ENCODE results near the gene SLC22A4.

Gene SLC22A4

GRCh38 chr5:132261881-132262845, 32.0 kb upstream of the SLC22A4 start:
- in situ Hi-C loops (cut with MboI; ENCODE audit: low sequenced_read_pairs): no loop called here

GRCh38 chr5:132262882-132263547, 31.2 kb upstream of the SLC22A4 start:
- in situ Hi-C loops (cut with MboI; ENCODE audit: low sequenced_read_pairs): no loop called here

- in situ Hi-C loops (cut with MboI; ENCODE audit: low sequenced_read_pairs): no loop called here
These were observed 30.5 kb upstream of the SLC22A4 start for GRCh38 chr5:132263548-132264261.

GRCh38 chr5:132264546-132265335, 29.5 kb upstream of the SLC22A4 start:
- in situ Hi-C loops (cut with MboI; ENCODE audit: low sequenced_read_pairs): no loop called here

GRCh38 chr5:132265336-132266030, 28.7 kb upstream of the SLC22A4 start:
- in situ Hi-C loops (cut with MboI; ENCODE audit: low sequenced_read_pairs): no loop called here

- in situ Hi-C loops (cut with MboI; ENCODE audit: low sequenced_read_pairs): no loop called here
These were observed 28.0 kb upstream of the SLC22A4 start for GRCh38 chr5:132266031-132266835.

GRCh38 chr5:132266836-132267160, 27.4 kb upstream of the SLC22A4 start:
- in situ Hi-C loops (cut with MboI; ENCODE audit: low sequenced_read_pairs): no loop called here

- in situ Hi-C loops (cut with MboI; ENCODE audit: low sequenced_read_pairs): no loop called here
These were observed 26.9 kb upstream of the SLC22A4 start for GRCh38 chr5:132267166-132267739.

GRCh38 chr5:132267931-132268768, 26.0 kb upstream of the SLC22A4 start:
- in situ Hi-C loops (cut with MboI; ENCODE audit: low sequenced_read_pairs): no loop called here

- in situ Hi-C loops (cut with MboI; ENCODE audit: low sequenced_read_pairs): no loop called here
These were observed 25.2 kb upstream of the SLC22A4 start for GRCh38 chr5:132268769-132269551.

- in situ Hi-C loops (cut with MboI; ENCODE audit: low sequenced_read_pairs): no loop called here
These were observed 24.4 kb upstream of the SLC22A4 start for GRCh38 chr5:132269635-132270334.

- in situ Hi-C loops (cut with MboI; ENCODE audit: low sequenced_read_pairs): no loop called here
These were observed 23.9 kb upstream of the SLC22A4 start for GRCh38 chr5:132270335-132270665.

- in situ Hi-C loops (cut with MboI; ENCODE audit: low sequenced_read_pairs): no loop called here
These were observed 23.5 kb upstream of the SLC22A4 start for GRCh38 chr5:132270706-132271105.

- in situ Hi-C loops (cut with MboI; ENCODE audit: low sequenced_read_pairs): no loop called here
These were observed 22.6 kb upstream of the SLC22A4 start for GRCh38 chr5:132271251-132272246.

GRCh38 chr5:132272311-132273210, 21.6 kb upstream of the SLC22A4 start:
- in situ Hi-C loops (cut with MboI; ENCODE audit: low sequenced_read_pairs): no loop called here

Measured in HL-60/S4 (cell line).